Mucosa of stomach (tissue), 1 donor: ENCODE results near the gene B3GLCT.

Source experiments
- H3K27me3 ChIP-seq: one replicate; pipeline ENCODE4 v1.7.0; 2013; ENCODE audit warnings: mild to moderate bottlenecking, low read length; ENCODE audit not compliant: control insufficient read depth, insufficient read depth
- H3K36me3 ChIP-seq: one replicate; pipeline ENCODE4 v1.7.0; 2013; ENCODE audit warnings: low read length; ENCODE audit not compliant: control insufficient read depth, insufficient read depth
- H3K4me1 ChIP-seq: one replicate; pipeline ENCODE4 v1.7.0; 2013; ENCODE audit warnings: mild to moderate bottlenecking, low read length; ENCODE audit not compliant: control insufficient read depth, insufficient read depth
- H3K4me3 ChIP-seq: one replicate; pipeline ENCODE4 v1.7.0; 2013; ENCODE audit warnings: low read length
- H3K9ac ChIP-seq: one replicate; pipeline ENCODE4 v1.7.0; 2013; ENCODE audit warnings: mild to moderate bottlenecking, low read length, moderate library complexity
- H3K9me3 ChIP-seq: one replicate; pipeline ENCODE4 v1.7.0; 2013; ENCODE audit warnings: mild to moderate bottlenecking, low read length, moderate library complexity; ENCODE audit not compliant: control insufficient read depth
- donor health status: Pancreatic carcinoma.

Gene B3GLCT

GRCh38 chr13:31199849-31200636 is at the start of gene B3GLCT:
Gene B3GLCT (plus strand): TSS chr13:31199975. CDS start chr13:31200085, 110 bp downstream.
- Histone ChIP-seq H3K36me3 (no peaks in the 10 kb centered on the region), H3K4me3 (no peak within 1 kb of the TSS), H3K9me3 (no peaks in the 10 kb centered on the region), H3K4me1 (no peaks in the 10 kb centered on the region), H3K27me3 (no peaks in the 10 kb centered on the region), H3K9ac (peak within 1 kb of the TSS; percentile 83)

DNA sequence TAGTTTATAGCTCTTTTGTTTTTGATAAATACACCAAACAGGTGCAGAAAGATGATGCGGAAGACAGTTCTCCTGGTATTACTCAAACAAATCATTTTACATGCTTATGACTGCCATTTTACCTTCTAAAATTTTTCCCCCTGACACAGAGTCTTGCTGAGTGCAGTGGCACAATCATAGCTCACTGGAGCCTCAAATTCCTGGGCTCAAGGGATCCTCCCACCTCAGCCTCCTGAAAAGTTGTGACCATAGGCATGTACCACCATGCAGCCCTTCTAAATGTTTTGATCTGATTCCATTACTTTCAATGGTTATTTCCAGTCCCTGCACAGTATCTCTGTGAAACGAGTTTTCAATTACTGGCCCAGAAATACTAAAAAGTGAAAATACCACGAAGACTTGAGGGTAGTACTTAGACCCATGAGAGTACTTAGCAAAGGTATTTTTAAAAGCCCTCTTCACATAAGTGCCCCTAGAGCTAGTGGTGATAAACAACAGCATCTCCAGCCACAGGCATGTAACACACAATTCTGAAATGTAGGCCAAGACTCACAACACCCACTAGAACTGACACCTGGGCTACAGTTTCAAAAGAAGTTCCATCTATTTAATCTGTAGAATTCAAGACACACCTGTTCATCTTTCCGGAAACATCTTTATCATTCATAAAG is 49.3 kb upstream of the B3GLCT start:
- Histone ChIP-seq H3K9me3 (no peaks in the 10 kb centered on the region), H3K36me3 (peaks cover 6% of the 10 kb centered on the region), H3K4me3 (no peak overlapping the region), H3K9ac (no peak overlapping the region), H3K4me1 (no peaks in the 10 kb centered on the region), H3K27me3 (no peaks in the 10 kb centered on the region)

- Histone ChIP-seq H3K4me1 (no peaks in the 10 kb centered on the region), H3K36me3 (peaks cover 6% of the 10 kb centered on the region), H3K4me3 (no peak overlapping the region), H3K9ac (no peak overlapping the region), H3K27me3 (no peaks in the 10 kb centered on the region), H3K9me3 (no peaks in the 10 kb centered on the region)
Observed at GRCh38 chr13:31151837-31152236, 47.9 kb upstream of the B3GLCT start.

DNA sequence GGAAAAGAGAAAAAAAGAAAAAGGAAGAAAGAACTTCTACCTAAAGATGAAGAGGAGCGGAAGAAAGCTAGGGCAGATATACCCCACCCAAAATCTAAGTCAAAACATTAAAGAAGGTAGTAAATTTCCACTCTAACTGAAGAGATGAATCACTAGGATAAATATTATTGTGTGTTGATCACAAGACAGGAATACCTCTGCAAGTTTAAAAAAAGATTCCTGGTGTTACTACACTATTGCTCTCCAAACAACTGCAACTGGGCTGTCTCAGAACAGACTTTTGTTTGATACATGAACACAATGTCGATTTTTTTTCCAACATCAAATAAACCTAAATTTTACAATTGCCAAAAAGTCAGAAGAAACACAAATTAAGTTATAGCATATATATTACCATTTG is 44.8 kb upstream of the B3GLCT start:
- H3K9me3 ChIP-seq: no peaks in the 10 kb centered on the region
- peaks cover 10% of the 10 kb centered on the region for H3K4me1 ChIP-seq
- H3K4me3 ChIP-seq: no peak overlapping the region
- H3K36me3 ChIP-seq: peaks cover 6% of the 10 kb centered on the region
- H3K9ac ChIP-seq: no peak overlapping the region
- no peaks in the 10 kb centered on the region for H3K27me3 ChIP-seq

GRCh38 chr13:31159306-31159705 is 40.5 kb upstream of the B3GLCT start:
- no peak overlapping the region for H3K9ac ChIP-seq
- no peak overlapping the region for H3K4me3 ChIP-seq
- H3K27me3 ChIP-seq: no peaks in the 10 kb centered on the region
- peaks cover 15% of the 10 kb centered on the region for H3K4me1 ChIP-seq
- peaks cover 4% of the 10 kb centered on the region for H3K36me3 ChIP-seq
- H3K9me3 ChIP-seq: no peaks in the 10 kb centered on the region

DNA sequence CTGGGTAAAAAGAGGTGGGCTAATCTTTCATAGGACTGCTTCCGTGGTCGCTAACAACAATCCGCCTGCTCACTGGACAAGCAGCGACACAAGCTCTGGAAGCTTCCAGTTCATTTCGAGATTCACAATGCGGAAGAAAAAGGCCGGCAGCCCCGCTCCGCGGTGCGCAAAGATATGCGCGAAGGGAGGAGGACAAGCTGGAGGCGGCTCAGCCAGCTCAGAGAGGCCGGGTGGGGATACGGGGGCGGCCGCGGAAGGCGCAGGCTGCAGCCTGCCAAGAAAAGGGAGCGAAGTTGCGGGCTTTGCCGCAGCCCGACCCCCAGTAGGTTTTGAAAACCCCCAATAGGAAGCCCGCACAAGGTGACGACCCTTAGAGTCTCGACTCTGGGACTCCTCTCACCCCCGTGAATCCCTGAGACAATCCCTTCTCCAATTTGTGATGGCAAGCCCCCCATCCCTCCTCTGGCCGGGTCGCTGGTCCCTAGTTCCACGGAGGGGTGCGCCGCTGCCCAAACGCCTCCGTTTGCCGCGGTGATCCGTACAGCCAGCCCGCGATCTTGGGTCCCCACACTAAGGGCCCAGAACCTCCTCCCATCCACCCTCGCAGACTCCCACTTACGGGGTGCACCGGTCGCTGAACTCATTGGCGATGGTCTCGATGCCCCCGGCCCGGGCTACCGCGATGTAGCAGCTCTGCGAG is 38.8 kb upstream of the B3GLCT start:
- Histone ChIP-seq H3K4me3 (peak overlapping the region; percentile 2), H3K4me1 (peaks cover 15% of the 10 kb centered on the region), H3K27me3 (no peaks in the 10 kb centered on the region), H3K9ac (peak overlapping the region; percentile 74), H3K9me3 (no peaks in the 10 kb centered on the region), H3K36me3 (no peaks in the 10 kb centered on the region)

DNA sequence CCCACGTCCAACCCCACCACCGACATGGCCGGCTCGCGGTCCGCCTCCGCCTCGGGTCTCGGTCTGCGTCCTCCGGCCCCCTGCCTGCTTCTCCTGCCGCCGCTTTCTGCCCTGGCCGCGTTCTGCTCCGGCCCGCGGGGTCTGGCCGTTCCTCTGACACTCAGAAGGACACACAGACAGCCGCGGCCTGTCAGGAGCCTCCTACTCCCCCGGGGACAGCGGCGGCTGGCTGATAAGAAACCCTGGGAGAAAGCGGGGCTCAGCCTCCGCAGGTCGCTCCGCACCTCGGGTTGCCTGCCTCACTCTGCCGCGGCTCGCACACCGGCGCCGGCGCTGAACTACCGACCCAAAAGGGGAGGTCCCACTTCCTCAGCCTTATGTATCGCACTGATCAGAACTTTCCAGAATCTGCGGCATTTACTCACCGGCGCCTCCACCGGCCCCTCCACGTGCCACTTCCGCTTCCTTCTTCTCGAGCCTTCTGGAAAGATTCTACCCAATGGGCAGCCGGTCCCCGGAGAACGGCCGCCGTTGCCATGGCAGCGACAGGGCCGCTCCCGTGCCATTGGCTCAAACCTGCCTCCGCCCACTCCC is 38.1 kb upstream of the B3GLCT start, which contains the start of gene HSPH1:
Gene HSPH1, minus strand, starts transcription at position 348 of the 594 bp plus-strand sequence. Its CDS starts 322 bp downstream, at position 26.
- Histone ChIP-seq H3K27me3 (no peaks in the 10 kb centered on the region), H3K4me3 (peak within 1 kb of the TSS; percentile 2), H3K36me3 (no peaks in the 10 kb centered on the region), H3K4me1 (peaks cover 15% of the 10 kb centered on the region), H3K9me3 (no peaks in the 10 kb centered on the region), H3K9ac (peak within 1 kb of the TSS; percentile 74)

- no peaks in the 10 kb centered on the region for H3K9me3 ChIP-seq
- H3K9ac ChIP-seq: peak overlapping the region; percentile 46
- no peaks in the 10 kb centered on the region for H3K36me3 ChIP-seq
- no peaks in the 10 kb centered on the region for H3K27me3 ChIP-seq
- peaks cover 15% of the 10 kb centered on the region for H3K4me1 ChIP-seq
- peak overlapping the region; percentile 2 for H3K4me3 ChIP-seq
Observed at GRCh38 chr13:31162151-31163008, 37.4 kb upstream of the B3GLCT start.

DNA sequence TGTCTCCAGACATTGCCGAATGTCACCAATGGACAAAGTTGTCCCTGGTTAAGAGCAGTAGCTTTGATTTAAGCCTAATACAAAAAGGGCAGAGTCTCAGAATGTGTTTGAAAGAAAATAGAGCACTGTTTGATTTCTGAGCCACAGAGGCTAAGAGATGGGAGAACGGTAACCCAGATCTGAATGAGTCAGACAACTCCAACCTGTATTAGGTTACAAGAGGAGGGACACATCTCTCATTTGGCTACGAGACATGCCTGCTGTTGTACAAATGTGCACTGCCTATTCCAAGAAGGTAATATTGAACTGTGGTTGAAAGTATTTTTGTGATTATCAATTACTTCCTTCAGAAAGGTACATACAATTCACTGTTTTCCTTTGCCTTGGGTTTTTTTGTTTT is 33.2 kb upstream of the B3GLCT start:
- Histone ChIP-seq H3K9ac (no peak overlapping the region), H3K4me3 (no peak overlapping the region), H3K9me3 (no peaks in the 10 kb centered on the region), H3K27me3 (no peaks in the 10 kb centered on the region), H3K36me3 (no peaks in the 10 kb centered on the region), H3K4me1 (no peaks in the 10 kb centered on the region)

DNA sequence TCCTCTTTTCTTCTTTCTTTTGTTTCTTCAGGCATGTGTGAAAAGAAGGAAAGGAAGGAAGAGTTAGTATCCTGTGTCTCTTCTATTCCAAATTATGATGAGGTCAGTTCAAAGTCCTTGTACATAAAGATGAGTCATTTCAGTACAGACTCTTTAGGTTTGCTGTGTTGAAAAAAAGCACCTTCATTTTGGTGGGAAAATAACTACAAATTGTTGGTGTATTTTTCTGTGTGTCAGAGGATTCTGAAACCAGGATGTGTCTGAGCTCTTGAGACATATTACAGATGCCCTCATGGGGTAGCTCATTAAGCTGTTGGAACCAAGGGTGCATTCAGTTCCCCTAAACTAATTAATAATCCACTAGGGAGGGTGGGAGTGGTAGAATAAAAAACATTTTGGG is 32.3 kb upstream of the B3GLCT start:
- no peak overlapping the region for H3K4me3 ChIP-seq
- H3K9ac ChIP-seq: no peak overlapping the region
- no peaks in the 10 kb centered on the region for H3K27me3 ChIP-seq
- no peaks in the 10 kb centered on the region for H3K4me1 ChIP-seq
- no peaks in the 10 kb centered on the region for H3K9me3 ChIP-seq
- H3K36me3 ChIP-seq: no peaks in the 10 kb centered on the region

DNA sequence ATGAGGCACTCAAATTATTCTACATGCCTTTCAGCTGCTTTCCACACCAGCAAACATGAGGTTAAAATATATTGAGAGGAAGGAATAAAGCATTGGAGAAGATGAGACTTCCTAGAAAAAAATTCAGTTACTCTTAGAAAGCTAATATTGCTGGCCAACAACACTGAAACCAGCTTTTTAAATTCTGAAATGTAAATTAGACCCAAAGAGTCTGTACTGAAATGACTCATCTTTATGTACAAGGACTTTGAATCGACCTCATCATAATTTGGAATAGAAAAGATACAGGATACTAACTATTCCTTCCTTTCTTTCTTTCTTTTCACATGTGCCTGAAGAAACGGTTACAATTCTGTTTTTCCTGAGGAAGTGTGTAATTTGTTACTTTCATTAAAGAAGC is 31.6 kb upstream of the B3GLCT start:
- H3K27me3 ChIP-seq: no peaks in the 10 kb centered on the region
- no peaks in the 10 kb centered on the region for H3K9me3 ChIP-seq
- H3K4me3 ChIP-seq: no peak overlapping the region

More for the DNA sequence above, 31.6 kb upstream of the B3GLCT start:
- H3K9ac ChIP-seq: no peak overlapping the region
- no peaks in the 10 kb centered on the region for H3K4me1 ChIP-seq
- H3K36me3 ChIP-seq: no peaks in the 10 kb centered on the region
